B cell (primary cell): ENCODE results near the gene KRTAP10-3. TPM values are rescaled to one million over a fixed set of nuclear protein-coding genes. Genes with fewer than 3 reads are reported as not detected.

Experiments
- ATAC-seq: fragments of 200-7000 bp; cut with Tn5 transposase; one replicate; pipeline ENCODE4 v1.10.0; 2021; ENCODE audit warnings: low read depth, mild to moderate bottlenecking, moderate number of reproducible peaks, moderate library complexity
- CTCF ChIA-PET: fragments of 350-600 bp; sonication (Branson Sonifier 250); formaldehyde crosslinking; loops from one replicate; lab custom pipeline; 2021; ENCODE audit warnings: antibody characterized with exemption, inconsistent platforms; lab: Charles Lee
- POLR2A ChIA-PET: fragments of 350-600 bp; sonication (Branson Sonifier 250); formaldehyde crosslinking; loops from one replicate; lab custom pipeline; 2021; ENCODE audit warnings: antibody characterized with exemption; lab: Charles Lee
- DNase-seq: peaks from one replicate; pipeline ENCODE4 v3.0.0; 2013
- H2AFZ ChIP-seq: 2 replicates; pipeline ENCODE4 v1.6.1; 2012; ENCODE audit warnings: mild to moderate bottlenecking, low read depth, low read length; ENCODE audit not compliant: insufficient read depth, poor library complexity, severe bottlenecking
- H3K27ac ChIP-seq, 2 donors: 1 replicate in 1 of 2; 2 replicates in 1 of 2; pipeline ENCODE4 v1.5.1; 2012 to 2013; ENCODE audit warnings: low read length in 2 of 2, mild to moderate bottlenecking in 2 of 2, moderate library complexity in 1 of 2
- H3K27me3 ChIP-seq, 4 experiments: fragments of 200-600 bp in 1 of 4; sonication (generic) in 1 of 4; replicated peaks in 1 of 4; 1 replicate in 2 of 4; 2 replicates in 2 of 4; pipeline versions ENCODE4 v1.6.1 to v1.7.0; 2013 to 2016; ENCODE audit warnings: low read length in 3 of 4, mild to moderate bottlenecking in 2 of 4, mixed read lengths in 1 of 4, moderate library complexity in 1 of 4; ENCODE audit not compliant: insufficient read depth in 4 of 4, control insufficient read depth in 3 of 4; ENCODE audit errors: control extremely low read depth in 1 of 4
- H3K36me3 ChIP-seq, 2 experiments: replicated peaks in 1 of 2; 1 replicate in 1 of 2; 2 replicates in 1 of 2; pipeline versions ENCODE4 v1.6.1 to v1.7.1; 2013; ENCODE audit warnings: low read length in 1 of 2; ENCODE audit not compliant: insufficient read depth in 2 of 2, control insufficient read depth in 1 of 2; ENCODE audit errors: control extremely low read depth in 1 of 2, extremely low read depth in 1 of 2
- H3K4me1 ChIP-seq, 2 donors: fragments of 200-600 bp in 1 of 2; sonication (generic) in 1 of 2; 1 replicate in 1 of 2; 2 replicates in 1 of 2; pipeline versions ENCODE4 v1.5.1 to v1.6.1; 2013 to 2017; ENCODE audit warnings: low read length in 2 of 2; ENCODE audit not compliant: control insufficient read depth in 2 of 2, insufficient read depth in 2 of 2
- H3K4me2 ChIP-seq: replicated peaks from 2 replicates; pipeline ENCODE3; 2012; ENCODE audit warnings: mild to moderate bottlenecking, low read depth, low read length; ENCODE audit not compliant: poor library complexity, severe bottlenecking
- H3K4me3 ChIP-seq, 5 experiments: fragments of 200-600 bp in 1 of 5; sonication (generic) in 1 of 5; 1 replicate in 3 of 5; 2 replicates in 2 of 5; pipeline versions ENCODE4 v1.5.1 to v1.7.0; 2011 to 2016; ENCODE audit warnings: low read length in 4 of 5, mild to moderate bottlenecking in 4 of 5, low read depth in 2 of 5, control low read depth in 1 of 5, moderate library complexity in 1 of 5; ENCODE audit not compliant: insufficient read depth in 1 of 5; ENCODE audit errors: control extremely low read depth in 1 of 5, extremely low read depth in 1 of 5
- H3K79me2 ChIP-seq: fragments of 200-600 bp; sonication (generic); one replicate; pipeline ENCODE4 v1.6.0; 2016; ENCODE audit warnings: low read length; ENCODE audit not compliant: control insufficient read depth, insufficient read depth
- H3K9ac ChIP-seq: fragments of 200-600 bp; sonication (generic); 2 replicates; pipeline ENCODE4 v1.6.1; 2017; ENCODE audit warnings: mild to moderate bottlenecking, low read length, moderate library complexity
- H3K9me3 ChIP-seq, 3 donors: one replicate each; pipeline versions ENCODE4 v1.6.1 to v1.7.1; 2013; ENCODE audit warnings: low read length in 2 of 3; ENCODE audit not compliant: control insufficient read depth in 2 of 3, insufficient read depth in 1 of 3; ENCODE audit errors: control extremely low read depth in 1 of 3
- H4K20me1 ChIP-seq: 2 replicates; pipeline ENCODE4 v1.6.0; 2012; ENCODE audit warnings: mild to moderate bottlenecking, low read length; ENCODE audit not compliant: insufficient read depth, control insufficient read depth, poor library complexity, severe bottlenecking
- H3K27ac Mint-ChIP-seq: one replicate; pipeline ENCODE4 v1.8.0; 2021; ENCODE audit warnings: mixed read lengths
- H3K27me3 Mint-ChIP-seq: one replicate; pipeline ENCODE4 v1.8.0; 2021; ENCODE audit warnings: mixed read lengths
- H3K4me1 Mint-ChIP-seq: one replicate; pipeline ENCODE4 v1.8.0; 2021; ENCODE audit warnings: mixed read lengths
- H3K4me3 Mint-ChIP-seq: one replicate; pipeline ENCODE4 v1.8.0; 2021; ENCODE audit warnings: mixed read lengths
- H3K9me3 Mint-ChIP-seq: one replicate; pipeline ENCODE4 v1.8.0; 2022; ENCODE audit warnings: mixed read lengths; ENCODE audit not compliant: insufficient read depth
- EZH2 ChIP-seq: IDR thresholded peaks from 2 replicates; pipeline ENCODE4 v1.6.1; 2012; ENCODE audit warnings: borderline replicate concordance, low read depth, mild to moderate bottlenecking, moderate library complexity, low read length; ENCODE audit not compliant: insufficient read depth, poor library complexity, severe bottlenecking
- WGBS: methylation state at CpG from one replicate; pipeline ENCODE4 v1.1.5; 2013; ENCODE audit warnings: missing lambda C conversion rate; ENCODE audit not compliant: insufficient coverage; 5-methylcytosine and 5-hydroxymethylcytosine counted together
- intact Hi-C: fragments of 100-400 bp; cut with micrococcal nuclease; formaldehyde crosslinking; loops from one replicate; pipeline ENCODE4 v1.10.0; 2022
- polyA plus RNA-seq: library from polyadenylated mRNA; depleted of rRNA; stranded (reverse); fragments of >200 nt; gene quantifications from 2 replicates; pipeline ENCODE4 v1.2.3, GENCODE V29; 2012
- total RNA-seq, 2 donors: library from RNA; stranded (reverse); fragments of 120-200 nt in 1 of 2; gene quantifications; 1 replicate in 1 of 2; 2 replicates in 1 of 2; pipeline versions ENCODE4 v1.2.3 to v1.2.4, GENCODE V29; 2013 to 2022
- TF ChIP-seq, protein P1 (sequence below): fragments of 200-600 bp; IDR thresholded peaks from one replicate; pipeline ENCODE4 v1.8.0; 2022; ENCODE audit warnings: antibody characterized with exemption, mild to moderate bottlenecking

The KRTAP10-3 gene
- total and polyA plus RNA-seq, 2 donors (not counting 1 experiment from before 2014, with no cell fraction given): 0.40 TPM; not detected in 1

DNA sequence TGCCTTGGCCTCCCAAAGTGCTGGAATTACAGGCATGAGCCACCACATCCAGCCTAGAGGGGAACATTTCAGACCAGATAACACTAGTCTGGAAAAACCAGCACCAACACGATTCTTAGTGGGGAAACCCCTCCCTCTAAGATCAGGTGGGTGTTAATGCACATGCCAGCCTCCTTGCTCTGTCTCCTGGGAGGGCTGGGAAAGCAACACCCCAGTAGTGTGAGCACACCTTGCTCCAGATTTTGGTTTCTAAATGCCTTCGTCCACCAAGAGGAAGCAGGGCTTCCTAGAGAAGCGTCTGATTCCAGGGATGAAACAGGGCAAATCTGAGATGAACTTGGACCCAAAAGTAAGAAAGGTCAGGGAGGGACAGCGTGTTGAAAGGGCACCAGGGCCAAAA, 12.7 kb upstream of the KRTAP10-3 start:
- CTCF ChIA-PET: no interaction called here
- no peak for ATAC-seq
- Histone ChIP-seq H3K9me3 (peaks cover 0 to 26% (median 2%) of the 10 kb centered on the region in 3 donors), H3K36me3 (no peaks in the 10 kb centered on the region), H3K4me1 (peaks cover 3 to 8% of the 10 kb centered on the region in 2 donors), H4K20me1 (no peaks in the 10 kb centered on the region), H3K9ac (no peak overlapping the region), H3K79me2 (no peaks in the 10 kb centered on the region), H2AFZ (no peak overlapping the region), H3K4me2 (no peak overlapping the region), H3K27me3 (peaks cover 0 to 2% (median 0%) of the 10 kb centered on the region in 4 experiments), H3K27ac (no peak overlapping the region), H3K4me3 (no peak overlapping the region)
- WGBS: 61% methylated on average over 3 of the region's 4 CpGs
- no peak for DNase-seq
- intact Hi-C loops: no loop called here
- Mint-ChIP-seq H3K4me3 (no peak overlapping the region), H3K9me3 (peaks cover 2% of the 10 kb centered on the region), H3K4me1 (peaks cover 11% of the 10 kb centered on the region), H3K27me3 (peaks cover 33% of the 10 kb centered on the region), H3K27ac (no peak overlapping the region)
- TF ChIP-seq EZH2: no peak
- TF ChIP-seq, protein P1, sequence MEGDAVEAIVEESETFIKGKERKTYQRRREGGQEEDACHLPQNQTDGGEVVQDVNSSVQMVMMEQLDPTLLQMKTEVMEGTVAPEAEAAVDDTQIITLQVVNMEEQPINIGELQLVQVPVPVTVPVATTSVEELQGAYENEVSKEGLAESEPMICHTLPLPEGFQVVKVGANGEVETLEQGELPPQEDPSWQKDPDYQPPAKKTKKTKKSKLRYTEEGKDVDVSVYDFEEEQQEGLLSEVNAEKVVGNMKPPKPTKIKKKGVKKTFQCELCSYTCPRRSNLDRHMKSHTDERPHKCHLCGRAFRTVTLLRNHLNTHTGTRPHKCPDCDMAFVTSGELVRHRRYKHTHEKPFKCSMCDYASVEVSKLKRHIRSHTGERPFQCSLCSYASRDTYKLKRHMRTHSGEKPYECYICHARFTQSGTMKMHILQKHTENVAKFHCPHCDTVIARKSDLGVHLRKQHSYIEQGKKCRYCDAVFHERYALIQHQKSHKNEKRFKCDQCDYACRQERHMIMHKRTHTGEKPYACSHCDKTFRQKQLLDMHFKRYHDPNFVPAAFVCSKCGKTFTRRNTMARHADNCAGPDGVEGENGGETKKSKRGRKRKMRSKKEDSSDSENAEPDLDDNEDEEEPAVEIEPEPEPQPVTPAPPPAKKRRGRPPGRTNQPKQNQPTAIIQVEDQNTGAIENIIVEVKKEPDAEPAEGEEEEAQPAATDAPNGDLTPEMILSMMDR: no peak
- POLR2A ChIA-PET: no interaction called here

DNA sequence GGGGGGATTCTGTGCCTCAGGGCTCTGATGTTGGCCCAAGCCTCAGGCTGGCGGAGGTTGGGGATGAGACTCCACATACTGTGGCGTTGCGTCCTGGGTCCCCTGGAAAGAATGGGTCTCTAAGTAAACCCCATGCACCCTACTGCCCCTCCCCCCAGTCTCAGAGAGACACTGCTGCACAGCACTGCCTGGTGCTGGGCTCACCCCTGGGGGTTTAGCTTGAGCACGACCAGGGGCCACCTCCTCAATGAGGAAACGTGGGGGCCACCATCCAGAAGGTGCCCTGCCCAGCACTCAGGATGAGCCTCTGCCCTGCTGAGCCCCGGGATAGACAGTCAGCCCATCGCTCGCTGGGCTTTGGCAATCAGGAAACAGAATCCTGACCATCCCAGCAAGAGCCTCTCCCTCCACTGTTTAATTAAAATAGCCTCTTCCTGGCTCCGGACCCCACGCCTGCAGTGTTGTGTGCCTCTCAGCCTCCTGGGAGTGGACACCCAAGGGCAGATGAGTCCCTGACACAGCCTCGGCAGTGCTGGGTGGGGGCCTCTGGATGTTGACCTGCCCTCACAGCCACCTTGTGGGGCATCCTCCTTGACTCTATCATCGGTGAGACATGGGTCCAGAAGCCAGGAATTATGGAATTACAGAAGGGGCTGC, 11.4 kb upstream of the KRTAP10-3 start:
- intact Hi-C loops: loop anchor here (5.0 kb wide), 1 partner anchor 542 kb away; no protein-coding TSS in a partner anchor
- Histone ChIP-seq H3K27me3 (peaks cover 0 to 2% (median 0%) of the 10 kb centered on the region in 4 experiments), H3K79me2 (no peaks in the 10 kb centered on the region), H3K4me3 (no peak overlapping the region), H3K4me2 (no peak overlapping the region), H4K20me1 (no peaks in the 10 kb centered on the region), H3K9me3 (peaks cover 0 to 18% (median 2%) of the 10 kb centered on the region in 3 donors), H3K4me1 (peaks cover 12 to 18% of the 10 kb centered on the region in 2 donors), H3K36me3 (no peaks in the 10 kb centered on the region), H3K9ac (no peak overlapping the region), H3K27ac (no peak overlapping the region), H2AFZ (no peak overlapping the region)
- H3K27me3 Mint-ChIP-seq: peaks cover 27% of the 10 kb centered on the region
- H3K27ac Mint-ChIP-seq: no peak overlapping the region
- no peak for TF ChIP-seq EZH2
- TF ChIP-seq, protein P1: no peak
- ATAC-seq (no peak), DNase-seq (no peak)
- ChIA-PET CTCF (no interaction called here), POLR2A (no interaction called here)
- peaks cover 2% of the 10 kb centered on the region for H3K9me3 Mint-ChIP-seq
- H3K4me1 Mint-ChIP-seq: peaks cover 20% of the 10 kb centered on the region
- 89% methylated on average over 11 of the region's 12 CpGs for WGBS
- H3K4me3 Mint-ChIP-seq: no peak overlapping the region
